ENCODE measurements around the gene SACM1L.

DNA sequence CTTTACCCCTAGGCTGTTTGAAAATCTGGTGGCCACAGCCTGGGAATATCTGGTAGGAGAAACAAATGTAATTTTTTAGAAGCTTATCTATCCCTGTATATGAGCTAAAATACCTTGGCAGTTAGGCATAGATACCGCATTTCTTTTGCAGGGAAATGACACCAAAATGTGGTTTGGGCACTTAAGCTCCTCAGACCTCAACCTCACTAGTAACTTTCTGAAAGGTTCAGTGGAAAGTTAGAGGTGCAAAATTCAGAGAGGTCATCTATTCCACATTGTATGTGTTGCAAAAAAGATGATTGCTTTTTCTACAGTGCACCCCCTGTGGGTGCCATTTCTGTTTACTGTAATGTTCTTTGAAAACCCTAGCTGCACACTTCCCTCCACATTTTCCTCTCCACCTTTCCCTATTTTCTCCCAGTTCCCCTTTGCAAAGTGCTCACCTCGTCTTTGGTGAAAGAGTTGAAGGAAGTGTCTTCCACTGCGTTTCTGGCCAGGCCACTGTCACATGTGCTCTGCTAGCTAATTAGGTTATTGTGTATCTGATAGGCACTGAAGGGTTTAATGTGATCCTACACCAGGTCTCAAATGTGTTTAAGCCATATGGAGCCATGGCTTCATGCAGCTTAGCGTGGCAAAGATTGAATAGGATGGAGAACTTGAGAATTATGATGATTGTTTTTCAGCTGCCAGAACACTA lies 1.3 kb downstream of the SACM1L start:
- no peak for TF ChIP-seq POLR2A (IDR thresholded peaks at IDR 0.05)
- TF ChIP-seq, protein P1, sequence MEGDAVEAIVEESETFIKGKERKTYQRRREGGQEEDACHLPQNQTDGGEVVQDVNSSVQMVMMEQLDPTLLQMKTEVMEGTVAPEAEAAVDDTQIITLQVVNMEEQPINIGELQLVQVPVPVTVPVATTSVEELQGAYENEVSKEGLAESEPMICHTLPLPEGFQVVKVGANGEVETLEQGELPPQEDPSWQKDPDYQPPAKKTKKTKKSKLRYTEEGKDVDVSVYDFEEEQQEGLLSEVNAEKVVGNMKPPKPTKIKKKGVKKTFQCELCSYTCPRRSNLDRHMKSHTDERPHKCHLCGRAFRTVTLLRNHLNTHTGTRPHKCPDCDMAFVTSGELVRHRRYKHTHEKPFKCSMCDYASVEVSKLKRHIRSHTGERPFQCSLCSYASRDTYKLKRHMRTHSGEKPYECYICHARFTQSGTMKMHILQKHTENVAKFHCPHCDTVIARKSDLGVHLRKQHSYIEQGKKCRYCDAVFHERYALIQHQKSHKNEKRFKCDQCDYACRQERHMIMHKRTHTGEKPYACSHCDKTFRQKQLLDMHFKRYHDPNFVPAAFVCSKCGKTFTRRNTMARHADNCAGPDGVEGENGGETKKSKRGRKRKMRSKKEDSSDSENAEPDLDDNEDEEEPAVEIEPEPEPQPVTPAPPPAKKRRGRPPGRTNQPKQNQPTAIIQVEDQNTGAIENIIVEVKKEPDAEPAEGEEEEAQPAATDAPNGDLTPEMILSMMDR (IDR thresholded peaks at IDR 0.05 in 4 of 5, conservative IDR thresholded peaks at IDR 0.05 in 1 of 5), result no peak
